Measurements from ENCODE around the gene THAP10. TPM values are rescaled to one million over a fixed set of nuclear protein-coding genes. Genes with fewer than 3 reads are reported as not detected.
"Not testable (repeated sequence)": the region's sequence is repeated elsewhere in the genome, so short reads cannot be mapped to it uniquely, and the experiment has no call there.

The THAP10 gene
- total RNA-seq, 1 experiment from 2014 or later = 1.9 TPM

DNA sequence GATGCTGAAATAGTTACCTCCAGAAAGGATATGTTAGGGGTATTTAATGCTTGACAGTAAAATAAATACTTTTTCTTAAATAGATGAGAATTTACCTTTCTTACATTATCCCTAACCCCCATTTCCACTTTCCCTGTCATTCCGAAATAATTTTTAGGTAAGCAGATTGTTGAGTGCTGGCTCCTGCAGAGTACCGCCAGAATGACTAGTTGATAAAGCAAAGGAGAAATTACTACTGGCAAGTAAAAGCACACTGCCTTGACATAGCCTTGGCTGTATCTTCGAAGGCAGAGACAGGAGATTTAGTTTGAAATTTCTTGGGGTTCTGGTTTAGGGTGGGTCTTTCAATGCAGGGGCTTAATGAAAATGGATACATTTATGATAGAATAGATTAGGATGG lies 41.2 kb upstream of the THAP10 start:
- Histone ChIP-seq H3K36me3 (ENCODE audit: control insufficient read depth, insufficient read depth, low read length) (no peaks in the 10 kb centered on the region), H3K9me3 (no peaks in the 10 kb centered on the region), H3K4me3 (ENCODE audit: low read depth, low read length) (no peak overlapping the region), H3K27me3 (replicated peaks; ENCODE audit: control insufficient read depth, insufficient read depth, low read length) (no peaks in the 10 kb centered on the region), H3K4me1 (no peaks in the 10 kb centered on the region)
- ChIA-PET CTCF (no interaction called here), POLR2A (no interaction called here)
- intact Hi-C loops (cut with micrococcal nuclease; ENCODE audit: unreplicated experiment) = no loop called here
- Mint-ChIP-seq H3K9me3 (ENCODE audit: unreplicated experiment) (no peaks in the 10 kb centered on the region), H3K36me3 (ENCODE audit: insufficient read depth, unreplicated experiment) (no peaks in the 10 kb centered on the region), H3K27ac (ENCODE audit: unreplicated experiment) (no peak overlapping the region), H3K4me3 (ENCODE audit: unreplicated experiment) (no peak overlapping the region), H3K27me3 (ENCODE audit: insufficient read depth, unreplicated experiment) (peaks cover 5% of the 10 kb centered on the region), H3K4me1 (ENCODE audit: low read depth, unreplicated experiment) (no peaks in the 10 kb centered on the region)
- no peak for DNase-seq
- no TSS peak for BruUV-seq (replicated peaks)
- TF ChIP-seq, protein P1, sequence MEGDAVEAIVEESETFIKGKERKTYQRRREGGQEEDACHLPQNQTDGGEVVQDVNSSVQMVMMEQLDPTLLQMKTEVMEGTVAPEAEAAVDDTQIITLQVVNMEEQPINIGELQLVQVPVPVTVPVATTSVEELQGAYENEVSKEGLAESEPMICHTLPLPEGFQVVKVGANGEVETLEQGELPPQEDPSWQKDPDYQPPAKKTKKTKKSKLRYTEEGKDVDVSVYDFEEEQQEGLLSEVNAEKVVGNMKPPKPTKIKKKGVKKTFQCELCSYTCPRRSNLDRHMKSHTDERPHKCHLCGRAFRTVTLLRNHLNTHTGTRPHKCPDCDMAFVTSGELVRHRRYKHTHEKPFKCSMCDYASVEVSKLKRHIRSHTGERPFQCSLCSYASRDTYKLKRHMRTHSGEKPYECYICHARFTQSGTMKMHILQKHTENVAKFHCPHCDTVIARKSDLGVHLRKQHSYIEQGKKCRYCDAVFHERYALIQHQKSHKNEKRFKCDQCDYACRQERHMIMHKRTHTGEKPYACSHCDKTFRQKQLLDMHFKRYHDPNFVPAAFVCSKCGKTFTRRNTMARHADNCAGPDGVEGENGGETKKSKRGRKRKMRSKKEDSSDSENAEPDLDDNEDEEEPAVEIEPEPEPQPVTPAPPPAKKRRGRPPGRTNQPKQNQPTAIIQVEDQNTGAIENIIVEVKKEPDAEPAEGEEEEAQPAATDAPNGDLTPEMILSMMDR (IDR thresholded peaks at IDR 0.05; ENCODE audit: insufficient read depth in 1 of 2, low read depth in 1 of 2, low read length in 1 of 2, severe bottlenecking in 1 of 2, unreplicated experiment in 1 of 2) = no peak

DNA sequence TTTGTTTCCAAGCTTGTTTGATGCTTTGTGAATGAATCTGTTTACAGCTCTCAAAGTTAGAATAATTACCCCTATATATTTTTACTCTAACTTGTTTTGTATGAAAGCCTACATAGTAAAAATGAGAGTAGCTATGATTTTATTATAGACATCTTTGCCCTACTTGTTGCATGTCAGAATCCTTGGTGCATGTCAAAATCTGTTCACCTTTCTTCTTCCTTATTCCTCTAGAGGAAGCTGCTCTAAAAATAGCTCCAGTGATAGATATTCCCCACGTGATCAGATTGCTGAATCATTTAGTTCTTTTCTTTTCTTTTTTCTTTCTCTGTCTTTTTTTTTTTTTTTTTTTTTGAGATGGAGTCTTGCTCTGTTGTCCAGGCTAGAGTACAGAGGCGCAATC lies 40.2 kb upstream of the THAP10 start:
- no peaks in the 10 kb centered on the region for H3K9me3 Mint-ChIP-seq (ENCODE audit: unreplicated experiment)
- intact Hi-C loops (cut with micrococcal nuclease; ENCODE audit: unreplicated experiment) = no loop called here
- DNase-seq = no peak
- ChIA-PET CTCF (no interaction called here), POLR2A (no interaction called here)
- no peak overlapping the region for H3K27ac Mint-ChIP-seq (ENCODE audit: unreplicated experiment)
- peaks cover 5% of the 10 kb centered on the region for H3K27me3 Mint-ChIP-seq (ENCODE audit: insufficient read depth, unreplicated experiment)
- H3K4me1 Mint-ChIP-seq (ENCODE audit: low read depth, unreplicated experiment) = no peaks in the 10 kb centered on the region
- TF ChIP-seq, protein P1 (IDR thresholded peaks at IDR 0.05; ENCODE audit: insufficient read depth in 1 of 2, low read depth in 1 of 2, low read length in 1 of 2, severe bottlenecking in 1 of 2, unreplicated experiment in 1 of 2) = no peak
- Histone ChIP-seq H3K4me1 (no peaks in the 10 kb centered on the region), H3K27me3 (replicated peaks; ENCODE audit: control insufficient read depth, insufficient read depth, low read length) (no peaks in the 10 kb centered on the region), H3K4me3 (ENCODE audit: low read depth, low read length) (no peak overlapping the region), H3K36me3 (ENCODE audit: control insufficient read depth, insufficient read depth, low read length) (no peaks in the 10 kb centered on the region), H3K9me3 (no peaks in the 10 kb centered on the region)
- H3K4me3 Mint-ChIP-seq (ENCODE audit: unreplicated experiment) = no peak overlapping the region
- BruUV-seq (replicated peaks) = no TSS peak
- no peaks in the 10 kb centered on the region for H3K36me3 Mint-ChIP-seq (ENCODE audit: insufficient read depth, unreplicated experiment)

DNA sequence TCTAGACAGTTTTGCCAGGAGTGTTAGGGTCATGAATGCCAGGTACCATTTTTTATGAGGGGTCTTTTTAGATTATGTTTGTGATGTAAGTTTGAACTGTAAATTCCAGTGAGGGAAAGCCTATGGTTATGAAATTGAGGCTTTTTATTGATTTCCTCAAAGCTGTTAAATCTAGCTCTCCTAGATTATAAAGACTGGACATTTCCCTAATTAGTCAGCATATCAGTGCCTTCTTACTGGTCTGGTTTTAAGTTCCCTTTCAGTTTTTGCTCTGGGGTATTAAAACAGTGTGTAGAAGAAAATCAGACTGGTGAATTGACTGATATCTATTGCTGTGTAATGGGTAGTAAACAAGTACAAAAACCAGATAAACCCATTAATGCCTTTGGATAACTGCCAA lies 39.6 kb upstream of the THAP10 start:
- Histone ChIP-seq H3K4me1 (no peaks in the 10 kb centered on the region), H3K27me3 (replicated peaks; ENCODE audit: control insufficient read depth, insufficient read depth, low read length) (no peaks in the 10 kb centered on the region), H3K9me3 (no peaks in the 10 kb centered on the region), H3K36me3 (ENCODE audit: control insufficient read depth, insufficient read depth, low read length) (no peaks in the 10 kb centered on the region), H3K4me3 (ENCODE audit: low read depth, low read length) (no peak overlapping the region)
- intact Hi-C loops (cut with micrococcal nuclease; ENCODE audit: unreplicated experiment) = no loop called here
- no peaks in the 10 kb centered on the region for H3K36me3 Mint-ChIP-seq (ENCODE audit: insufficient read depth, unreplicated experiment)
- CTCF ChIA-PET = no interaction called here
- POLR2A ChIA-PET = no interaction called here
- no peak for DNase-seq
- H3K4me1 Mint-ChIP-seq (ENCODE audit: low read depth, unreplicated experiment) = no peaks in the 10 kb centered on the region
- no peaks in the 10 kb centered on the region for H3K9me3 Mint-ChIP-seq (ENCODE audit: unreplicated experiment)
- H3K27me3 Mint-ChIP-seq (ENCODE audit: insufficient read depth, unreplicated experiment) = peaks cover 5% of the 10 kb centered on the region
- BruUV-seq (replicated peaks) = no TSS peak
- H3K27ac Mint-ChIP-seq (ENCODE audit: unreplicated experiment) = no peak overlapping the region
- TF ChIP-seq, protein P1 (IDR thresholded peaks at IDR 0.05; ENCODE audit: insufficient read depth in 1 of 2, low read depth in 1 of 2, low read length in 1 of 2, severe bottlenecking in 1 of 2, unreplicated experiment in 1 of 2) = no peak
- H3K4me3 Mint-ChIP-seq (ENCODE audit: unreplicated experiment) = no peak overlapping the region

DNA sequence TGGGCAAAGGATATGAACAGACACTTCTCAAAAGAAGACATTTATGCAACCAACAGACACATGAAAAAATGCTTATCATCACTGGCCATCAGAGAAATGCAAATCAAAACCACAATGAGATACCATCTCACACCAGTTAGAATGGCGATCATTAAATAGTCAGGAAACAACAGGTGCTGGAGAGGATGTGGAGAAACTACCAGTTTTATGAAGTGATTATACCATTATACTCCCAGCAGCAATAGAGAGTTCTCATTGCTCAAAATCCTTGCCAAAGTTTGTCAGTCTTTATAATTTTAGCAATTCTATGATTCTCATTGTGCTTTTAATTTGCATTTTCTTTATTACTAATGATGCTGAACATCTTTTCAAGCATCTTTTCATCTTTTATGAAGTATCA lies 34.7 kb upstream of the THAP10 start:
- H3K4me3 ChIP-seq (ENCODE audit: low read depth, low read length); DNase-seq; H3K4me1 Mint-ChIP-seq (ENCODE audit: low read depth, unreplicated experiment); H3K27ac Mint-ChIP-seq (ENCODE audit: unreplicated experiment); H3K36me3 Mint-ChIP-seq (ENCODE audit: insufficient read depth, unreplicated experiment); H3K36me3 ChIP-seq (ENCODE audit: control insufficient read depth, insufficient read depth, low read length); H3K9me3 Mint-ChIP-seq (ENCODE audit: unreplicated experiment); H3K4me1 ChIP-seq; H3K27me3 ChIP-seq (replicated peaks; ENCODE audit: control insufficient read depth, insufficient read depth, low read length); H3K4me3 Mint-ChIP-seq (ENCODE audit: unreplicated experiment); H3K9me3 ChIP-seq; intact Hi-C loops (cut with micrococcal nuclease; ENCODE audit: unreplicated experiment); POLR2A ChIA-PET; BruUV-seq (replicated peaks); CTCF ChIA-PET: not testable (repeated sequence)
- peaks cover 16% of the 10 kb centered on the region for H3K27me3 Mint-ChIP-seq (ENCODE audit: insufficient read depth, unreplicated experiment)

Measured in Caco-2 (cell line).